ENCODE results near the gene PHYKPL. TPM values are rescaled to one million over a fixed set of nuclear protein-coding genes. Genes with fewer than 3 reads are reported as not detected.

PHYKPL gene
- total RNA-seq, 1 experiment from 2014 or later: 41.7 TPM

- H3K9me3 Mint-ChIP-seq: peaks cover 17% of the 10 kb centered on the region
- H3K27ac Mint-ChIP-seq: no peak overlapping the region
- no peaks in the 10 kb centered on the region for H3K4me1 Mint-ChIP-seq
- no peak for ATAC-seq
- ChIA-PET CTCF (interaction anchor here (1.0 to 1.1 kb wide), 2 partner anchors 13 to 16 kb away, joined by 3 to 4 read pairs; no protein-coding TSS in a partner anchor), POLR2A (no interaction called here)
- no peaks in the 10 kb centered on the region; the same call in 1 of the 2 replicates for H3K36me3 Mint-ChIP-seq
- peaks cover 5% of the 10 kb centered on the region; the same call in 1 of the 2 replicates for H3K27me3 Mint-ChIP-seq (ENCODE audit: low read depth)
- no peak for DNase-seq (ENCODE audit: low spot score)
- TF ChIP-seq ZSCAN18 (CRISPR knock-in tag; IDR thresholded peaks at IDR 0.05) (no peak), E2F5 (CRISPR knock-in tag; IDR thresholded peaks at IDR 0.05) (no peak), NR3C1 (CRISPR knock-in tag; conservative IDR thresholded peaks at IDR 0.05; ENCODE audit: low read depth) (no peak), CREM (CRISPR knock-in tag; IDR thresholded peaks at IDR 0.05) (no peak), ZNF138 (CRISPR knock-in tag; conservative IDR thresholded peaks at IDR 0.05) (no peak), JAZF1 (CRISPR knock-in tag; IDR thresholded peaks at IDR 0.05) (no peak), ZBTB21 (CRISPR knock-in tag; IDR thresholded peaks at IDR 0.05; ENCODE audit: borderline replicate concordance) (no peak), GTF2I (CRISPR knock-in tag; conservative IDR thresholded peaks at IDR 0.05) (no peak), KAT7 (CRISPR knock-in tag; IDR thresholded peaks at IDR 0.05; ENCODE audit: borderline replicate concordance) (no peak), FOXK1 (CRISPR knock-in tag; IDR thresholded peaks at IDR 0.05) (no peak), MAX (CRISPR knock-in tag; IDR thresholded peaks at IDR 0.05) (no peak), USF1 (CRISPR knock-in tag; IDR thresholded peaks at IDR 0.05) (no peak), HMGA2 (CRISPR knock-in tag; IDR thresholded peaks at IDR 0.05) (no peak), GRHL2 (CRISPR knock-in tag; IDR thresholded peaks at IDR 0.05; ENCODE audit: insufficient replicate concordance, severe bottlenecking) (no peak)
- TF ChIP-seq, protein P1, sequence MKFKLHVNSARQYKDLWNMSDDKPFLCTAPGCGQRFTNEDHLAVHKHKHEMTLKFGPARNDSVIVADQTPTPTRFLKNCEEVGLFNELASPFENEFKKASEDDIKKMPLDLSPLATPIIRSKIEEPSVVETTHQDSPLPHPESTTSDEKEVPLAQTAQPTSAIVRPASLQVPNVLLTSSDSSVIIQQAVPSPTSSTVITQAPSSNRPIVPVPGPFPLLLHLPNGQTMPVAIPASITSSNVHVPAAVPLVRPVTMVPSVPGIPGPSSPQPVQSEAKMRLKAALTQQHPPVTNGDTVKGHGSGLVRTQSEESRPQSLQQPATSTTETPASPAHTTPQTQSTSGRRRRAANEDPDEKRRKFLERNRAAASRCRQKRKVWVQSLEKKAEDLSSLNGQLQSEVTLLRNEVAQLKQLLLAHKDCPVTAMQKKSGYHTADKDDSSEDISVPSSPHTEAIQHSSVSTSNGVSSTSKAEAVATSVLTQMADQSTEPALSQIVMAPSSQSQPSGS (CRISPR knock-in tag; IDR thresholded peaks at IDR 0.05; ENCODE audit: borderline replicate concordance, low read depth): no peak
- TF ChIP-seq, protein P2, sequence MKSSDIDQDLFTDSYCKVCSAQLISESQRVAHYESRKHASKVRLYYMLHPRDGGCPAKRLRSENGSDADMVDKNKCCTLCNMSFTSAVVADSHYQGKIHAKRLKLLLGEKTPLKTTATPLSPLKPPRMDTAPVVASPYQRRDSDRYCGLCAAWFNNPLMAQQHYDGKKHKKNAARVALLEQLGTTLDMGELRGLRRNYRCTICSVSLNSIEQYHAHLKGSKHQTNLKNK (CRISPR knock-in tag; IDR thresholded peaks at IDR 0.05): no peak
- H3K4me3 Mint-ChIP-seq: no peak overlapping the region
Observed at GRCh38 chr5:178266581-178266980, 34.0 kb upstream of the PHYKPL start.

DNA sequence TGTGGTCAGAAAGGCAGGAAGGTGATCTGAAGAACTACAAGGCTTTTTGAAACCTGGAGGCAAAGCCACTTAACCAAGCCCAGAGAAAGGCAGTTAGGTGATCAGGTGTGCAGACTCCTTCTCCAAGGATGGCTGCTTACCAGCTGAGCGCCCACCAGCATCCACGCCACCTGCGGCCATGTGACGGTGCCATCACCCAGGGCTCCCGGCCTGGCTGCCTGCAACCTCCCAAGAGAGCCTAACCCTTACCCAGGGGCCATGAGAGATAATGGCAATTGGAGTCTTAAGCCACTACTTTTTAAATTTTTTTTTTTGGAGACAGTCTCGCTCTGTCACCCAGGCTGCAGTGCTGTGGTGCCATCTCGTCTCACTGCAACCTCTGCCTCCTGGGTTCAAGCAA, 33.1 kb upstream of the PHYKPL start:
- CTCF ChIA-PET: interaction anchor here (1.0 to 1.1 kb wide), 2 partner anchors 14 to 15 kb away, joined by 3 to 4 read pairs; no protein-coding TSS in a partner anchor
- no peaks in the 10 kb centered on the region for H3K4me1 Mint-ChIP-seq
- peaks cover 17% of the 10 kb centered on the region for H3K9me3 Mint-ChIP-seq
- no peak overlapping the region for H3K27ac Mint-ChIP-seq
- ATAC-seq (no peak), DNase-seq (ENCODE audit: low spot score) (no peak)
- H3K27me3 Mint-ChIP-seq (ENCODE audit: low read depth): peaks cover 5% of the 10 kb centered on the region; the same call in 1 of the 2 replicates
- H3K36me3 Mint-ChIP-seq: no peaks in the 10 kb centered on the region; the same call in 1 of the 2 replicates
- H3K4me3 Mint-ChIP-seq: no peak overlapping the region
- POLR2A ChIA-PET: no interaction called here
- no peak for TF ChIP-seq CREM (CRISPR knock-in tag; IDR thresholded peaks at IDR 0.05)
- TF ChIP-seq, protein P3, sequence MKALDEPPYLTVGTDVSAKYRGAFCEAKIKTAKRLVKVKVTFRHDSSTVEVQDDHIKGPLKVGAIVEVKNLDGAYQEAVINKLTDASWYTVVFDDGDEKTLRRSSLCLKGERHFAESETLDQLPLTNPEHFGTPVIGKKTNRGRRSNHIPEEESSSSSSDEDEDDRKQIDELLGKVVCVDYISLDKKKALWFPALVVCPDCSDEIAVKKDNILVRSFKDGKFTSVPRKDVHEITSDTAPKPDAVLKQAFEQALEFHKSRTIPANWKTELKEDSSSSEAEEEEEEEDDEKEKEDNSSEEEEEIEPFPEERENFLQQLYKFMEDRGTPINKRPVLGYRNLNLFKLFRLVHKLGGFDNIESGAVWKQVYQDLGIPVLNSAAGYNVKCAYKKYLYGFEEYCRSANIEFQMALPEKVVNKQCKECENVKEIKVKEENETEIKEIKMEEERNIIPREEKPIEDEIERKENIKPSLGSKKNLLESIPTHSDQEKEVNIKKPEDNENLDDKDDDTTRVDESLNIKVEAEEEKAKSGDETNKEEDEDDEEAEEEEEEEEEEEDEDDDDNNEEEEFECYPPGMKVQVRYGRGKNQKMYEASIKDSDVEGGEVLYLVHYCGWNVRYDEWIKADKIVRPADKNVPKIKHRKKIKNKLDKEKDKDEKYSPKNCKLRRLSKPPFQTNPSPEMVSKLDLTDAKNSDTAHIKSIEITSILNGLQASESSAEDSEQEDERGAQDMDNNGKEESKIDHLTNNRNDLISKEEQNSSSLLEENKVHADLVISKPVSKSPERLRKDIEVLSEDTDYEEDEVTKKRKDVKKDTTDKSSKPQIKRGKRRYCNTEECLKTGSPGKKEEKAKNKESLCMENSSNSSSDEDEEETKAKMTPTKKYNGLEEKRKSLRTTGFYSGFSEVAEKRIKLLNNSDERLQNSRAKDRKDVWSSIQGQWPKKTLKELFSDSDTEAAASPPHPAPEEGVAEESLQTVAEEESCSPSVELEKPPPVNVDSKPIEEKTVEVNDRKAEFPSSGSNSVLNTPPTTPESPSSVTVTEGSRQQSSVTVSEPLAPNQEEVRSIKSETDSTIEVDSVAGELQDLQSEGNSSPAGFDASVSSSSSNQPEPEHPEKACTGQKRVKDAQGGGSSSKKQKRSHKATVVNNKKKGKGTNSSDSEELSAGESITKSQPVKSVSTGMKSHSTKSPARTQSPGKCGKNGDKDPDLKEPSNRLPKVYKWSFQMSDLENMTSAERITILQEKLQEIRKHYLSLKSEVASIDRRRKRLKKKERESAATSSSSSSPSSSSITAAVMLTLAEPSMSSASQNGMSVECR (CRISPR knock-in tag; IDR thresholded peaks at IDR 0.05; ENCODE audit: borderline replicate concordance): no peak
- no peak for TF ChIP-seq SOX15 (CRISPR knock-in tag; IDR thresholded peaks at IDR 0.05)
- TF ChIP-seq, protein P4, sequence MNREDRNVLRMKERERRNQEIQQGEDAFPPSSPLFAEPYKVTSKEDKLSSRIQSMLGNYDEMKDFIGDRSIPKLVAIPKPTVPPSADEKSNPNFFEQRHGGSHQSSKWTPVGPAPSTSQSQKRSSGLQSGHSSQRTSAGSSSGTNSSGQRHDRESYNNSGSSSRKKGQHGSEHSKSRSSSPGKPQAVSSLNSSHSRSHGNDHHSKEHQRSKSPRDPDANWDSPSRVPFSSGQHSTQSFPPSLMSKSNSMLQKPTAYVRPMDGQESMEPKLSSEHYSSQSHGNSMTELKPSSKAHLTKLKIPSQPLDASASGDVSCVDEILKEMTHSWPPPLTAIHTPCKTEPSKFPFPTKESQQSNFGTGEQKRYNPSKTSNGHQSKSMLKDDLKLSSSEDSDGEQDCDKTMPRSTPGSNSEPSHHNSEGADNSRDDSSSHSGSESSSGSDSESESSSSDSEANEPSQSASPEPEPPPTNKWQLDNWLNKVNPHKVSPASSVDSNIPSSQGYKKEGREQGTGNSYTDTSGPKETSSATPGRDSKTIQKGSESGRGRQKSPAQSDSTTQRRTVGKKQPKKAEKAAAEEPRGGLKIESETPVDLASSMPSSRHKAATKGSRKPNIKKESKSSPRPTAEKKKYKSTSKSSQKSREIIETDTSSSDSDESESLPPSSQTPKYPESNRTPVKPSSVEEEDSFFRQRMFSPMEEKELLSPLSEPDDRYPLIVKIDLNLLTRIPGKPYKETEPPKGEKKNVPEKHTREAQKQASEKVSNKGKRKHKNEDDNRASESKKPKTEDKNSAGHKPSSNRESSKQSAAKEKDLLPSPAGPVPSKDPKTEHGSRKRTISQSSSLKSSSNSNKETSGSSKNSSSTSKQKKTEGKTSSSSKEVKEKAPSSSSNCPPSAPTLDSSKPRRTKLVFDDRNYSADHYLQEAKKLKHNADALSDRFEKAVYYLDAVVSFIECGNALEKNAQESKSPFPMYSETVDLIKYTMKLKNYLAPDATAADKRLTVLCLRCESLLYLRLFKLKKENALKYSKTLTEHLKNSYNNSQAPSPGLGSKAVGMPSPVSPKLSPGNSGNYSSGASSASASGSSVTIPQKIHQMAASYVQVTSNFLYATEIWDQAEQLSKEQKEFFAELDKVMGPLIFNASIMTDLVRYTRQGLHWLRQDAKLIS (CRISPR knock-in tag; IDR thresholded peaks at IDR 0.05; ENCODE audit: borderline replicate concordance): no peak
- no peak for TF ChIP-seq JAZF1 (CRISPR knock-in tag; IDR thresholded peaks at IDR 0.05)
- TF ChIP-seq CREB1 (CRISPR knock-in tag; IDR thresholded peaks at IDR 0.05): no peak

All from WTC11 (cell line).